HEK293T (cell line): ENCODE measurements around the gene IARS1.

Experiments
- CTCF ChIA-PET: fragments of 350-600 bp; formaldehyde crosslinking; extraction: SDS; loops from one replicate; lab custom pipeline; 2021; ENCODE audit warnings: antibody characterized with exemption, inconsistent platforms; lab: Yijun Ruan, JAX
- POLR2A ChIA-PET: fragments of 350-600 bp; formaldehyde crosslinking; extraction: SDS; loops from one replicate; lab custom pipeline; 2020; ENCODE audit warnings: antibody characterized with exemption, inconsistent platforms; lab: Yijun Ruan, JAX
- DNase-seq: peaks from one replicate; pipeline ENCODE4 v3.0.0; 2012; ENCODE audit warnings: mixed read lengths; ENCODE audit errors: extremely low spot score
- ARNT ChIP-seq: fragments of 450-650 bp; IDR thresholded peaks from 2 replicates; pipeline ENCODE4 v1.6.1; 2017; ENCODE audit warnings: mild to moderate bottlenecking
- BHLHE40 ChIP-seq: fragments of 450-650 bp; IDR thresholded peaks from 2 replicates; pipeline ENCODE4 v1.6.1; 2016; ENCODE audit warnings: mild to moderate bottlenecking, moderate library complexity, borderline replicate concordance
- CTBP1 ChIP-seq: fragments of 450-650 bp; IDR thresholded peaks from 2 replicates; pipeline ENCODE4 v1.6.1; 2016; ENCODE audit warnings: borderline replicate concordance
- ELF4 ChIP-seq: fragments of 450-650 bp; IDR thresholded peaks from 2 replicates; pipeline ENCODE4 v1.6.1; 2017; ENCODE audit warnings: antibody characterized with exemption
- FOXA1 ChIP-seq: fragments of 450-650 bp; IDR thresholded peaks from 2 replicates; pipeline ENCODE4 v1.6.1; 2016; ENCODE audit warnings: mild to moderate bottlenecking
- FOXK2 ChIP-seq: fragments of 450-650 bp; IDR thresholded peaks from 2 replicates; pipeline ENCODE4 v1.6.1; 2016; ENCODE audit warnings: mild to moderate bottlenecking
- FOXM1 ChIP-seq: fragments of 450-650 bp; IDR thresholded peaks from 2 replicates; pipeline ENCODE4 v1.6.1; 2017; ENCODE audit warnings: mild to moderate bottlenecking, borderline replicate concordance
- HDGF ChIP-seq: fragments of 450-650 bp; IDR thresholded peaks from 2 replicates; pipeline ENCODE4 v1.6.1; 2017; ENCODE audit warnings: antibody characterized with exemption, borderline replicate concordance
- L3MBTL2 ChIP-seq: fragments of 450-650 bp; conservative IDR thresholded peaks from 2 replicates; pipeline ENCODE4 v1.6.1; 2016; ENCODE audit warnings: mild to moderate bottlenecking
- LEF1 ChIP-seq: fragments of 450-650 bp; IDR thresholded peaks from 2 replicates; pipeline ENCODE4 v1.6.1; 2017; ENCODE audit warnings: mild to moderate bottlenecking, borderline replicate concordance
- NFRKB ChIP-seq: fragments of 450-650 bp; IDR thresholded peaks from 2 replicates; pipeline ENCODE4 v1.6.1; 2016; ENCODE audit warnings: mild to moderate bottlenecking, moderate library complexity
- PKNOX1 ChIP-seq: fragments of 450-650 bp; IDR thresholded peaks from 2 replicates; pipeline ENCODE4 v1.6.1; 2016
- SP1 ChIP-seq: fragments of 450-650 bp; IDR thresholded peaks from 2 replicates; pipeline ENCODE4 v1.6.1; 2017
- SUZ12 ChIP-seq: fragments of 450-650 bp; IDR thresholded peaks from 2 replicates; pipeline ENCODE4 v1.6.1; 2016; ENCODE audit warnings: mild to moderate bottlenecking
- TARDBP ChIP-seq: fragments of 450-650 bp; IDR thresholded peaks from 2 replicates; pipeline ENCODE4 v1.6.1; 2016
- ZNF384 ChIP-seq: fragments of 450-650 bp; IDR thresholded peaks from 2 replicates; pipeline ENCODE4 v1.6.1; 2016

The IARS1 gene

GRCh38 chr9:92257327-92257726 is 36.2 kb downstream of the IARS1 start:
- no peak for DNase-seq
- ChIA-PET POLR2A (no interaction called here), CTCF (no interaction called here)
- no peak for TF ChIP-seq NFRKB
- TF ChIP-seq SUZ12, result no peak
- no peak for TF ChIP-seq HDGF
- no peak for TF ChIP-seq TARDBP
- TF ChIP-seq ELF4, result no peak
- TF ChIP-seq BHLHE40, result no peak
- TF ChIP-seq FOXK2, result no peak
- no peak for TF ChIP-seq FOXM1
- TF ChIP-seq FOXA1, result no peak
- TF ChIP-seq SP1, result no peak
- no peak for TF ChIP-seq ARNT
- no peak for TF ChIP-seq PKNOX1
- no peak for TF ChIP-seq CTBP1
- no peak for TF ChIP-seq L3MBTL2
- TF ChIP-seq LEF1, result no peak
- no peak for TF ChIP-seq ZNF384

GRCh38 chr9:92254381-92255337 is 38.8 kb downstream of the IARS1 start:
- ChIA-PET POLR2A (no interaction called here), CTCF (no interaction called here)
- no peak for DNase-seq
- TF ChIP-seq L3MBTL2 (no peak), PKNOX1 (no peak), SUZ12 (no peak), ZNF384 (no peak), LEF1 (no peak), ARNT (no peak), FOXM1 (no peak), BHLHE40 (no peak), TARDBP (no peak), CTBP1 (no peak), FOXK2 (no peak), FOXA1 (no peak), ELF4 (no peak)

DNA sequence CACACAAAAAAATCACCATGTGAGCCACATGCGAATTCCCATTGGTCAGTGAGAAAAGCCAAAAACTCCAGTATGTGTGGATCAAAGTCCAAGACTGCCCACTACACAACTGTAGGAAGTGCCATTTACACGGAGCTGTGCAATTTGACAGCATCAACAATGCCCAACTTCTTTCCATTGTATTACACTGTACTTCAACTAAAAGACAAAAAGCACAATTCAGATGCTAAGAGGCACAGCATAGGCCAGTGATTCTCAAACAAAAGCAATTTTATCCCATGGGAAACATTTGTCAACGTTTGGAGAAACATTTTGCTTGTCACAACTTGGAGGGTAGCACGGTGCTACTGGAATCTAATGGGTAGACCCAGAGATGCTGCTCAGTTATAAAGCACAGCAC is 39.8 kb downstream of the IARS1 start:
- TF ChIP-seq ELF4, result no peak
- TF ChIP-seq FOXM1, result no peak
- TF ChIP-seq ZNF384, result no peak
- TF ChIP-seq FOXK2, result no peak
- TF ChIP-seq FOXA1, result no peak
- TF ChIP-seq SUZ12, result no peak
- TF ChIP-seq L3MBTL2, result no peak
- no peak for TF ChIP-seq TARDBP
- TF ChIP-seq CTBP1, result no peak
- TF ChIP-seq LEF1, result no peak
- TF ChIP-seq BHLHE40, result no peak
- TF ChIP-seq PKNOX1, result no peak
- TF ChIP-seq ARNT, result no peak
- no peak for TF ChIP-seq SP1
- ChIA-PET CTCF (no interaction called here), POLR2A (no interaction called here)
- DNase-seq, result no peak

- no peak for DNase-seq
- POLR2A ChIA-PET, result no interaction called here
- CTCF ChIA-PET, result no interaction called here
- TF ChIP-seq L3MBTL2, result no peak
- TF ChIP-seq FOXM1, result no peak
- TF ChIP-seq LEF1, result no peak
- TF ChIP-seq TARDBP, result no peak
- TF ChIP-seq SP1, result no peak
- TF ChIP-seq BHLHE40, result no peak
- TF ChIP-seq NFRKB, result no peak
- no peak for TF ChIP-seq ELF4
- TF ChIP-seq SUZ12, result no peak
These were observed 45.5 kb downstream of the IARS1 start for GRCh38 chr9:92247981-92248380.

GRCh38 chr9:92247296-92247695 is 46.2 kb downstream of the IARS1 start:
- ChIA-PET CTCF (no interaction called here), POLR2A (no interaction called here)
- TF ChIP-seq ELF4 (no peak), FOXM1 (no peak), L3MBTL2 (no peak), SP1 (no peak)
- DNase-seq, result no peak
